GM18909 (cell line): ENCODE data around the gene SLC51B.
"Not testable (repeated sequence)": the region's sequence is repeated elsewhere in the genome, so short reads cannot be mapped to it uniquely, and the experiment has no call there.

ENCODE experiments used
- ATAC-seq: cut with Tn5 transposase; IDR thresholded peaks from one replicate; pipeline ENCODE4 v1.9.1; 2021; ENCODE audit warnings: mild to moderate bottlenecking; ENCODE audit not compliant: unreplicated experiment, poor library complexity

Gene SLC51B

GRCh38 chr15:65062061-65062460, 16.9 kb downstream of the SLC51B start:
- no peak for ATAC-seq

GRCh38 chr15:65062726-65063125, 17.5 kb downstream of the SLC51B start:
- no peak for ATAC-seq

- ATAC-seq: no peak
These were observed 20.9 kb downstream of the SLC51B start for GRCh38 chr15:65066001-65066634.

- no peak for ATAC-seq
These were observed 21.6 kb downstream of the SLC51B start for GRCh38 chr15:65066635-65067316.

- no peak for ATAC-seq
These were observed 22.1 kb downstream of the SLC51B start for GRCh38 chr15:65067317-65067644.

GRCh38 chr15:65067645-65068402, 22.6 kb downstream of the SLC51B start, which contains the start of gene RASL12:
TSS of gene RASL12 (minus strand) at chr15:65067991. CDS start at chr15:65067835, 156 bp downstream.
- no peak for ATAC-seq

GRCh38 chr15:65068403-65068788, 23.2 kb downstream of the SLC51B start:
- no peak for ATAC-seq

GRCh38 chr15:65069179-65069578, 24.0 kb downstream of the SLC51B start:
- no peak for ATAC-seq

GRCh38 chr15:65069779-65070546, 24.8 kb downstream of the SLC51B start:
- no peak for ATAC-seq

GRCh38 chr15:65071381-65071811, 26.2 kb downstream of the SLC51B start:
- no peak for ATAC-seq

GRCh38 chr15:65072027-65072426, 26.8 kb downstream of the SLC51B start:
- no peak for ATAC-seq

GRCh38 chr15:65072617-65073016, 27.4 kb downstream of the SLC51B start:
- ATAC-seq: no peak

GRCh38 chr15:65074946-65075345, 29.8 kb downstream of the SLC51B start:
- not testable (repeated sequence) for ATAC-seq

GRCh38 chr15:65075607-65076395, 30.6 kb downstream of the SLC51B start:
- not testable (repeated sequence) for ATAC-seq

GRCh38 chr15:65076486-65077290, 31.5 kb downstream of the SLC51B start, which contains the start of gene KBTBD13:
TSS of gene KBTBD13 (plus strand) at chr15:65076746. CDS start at chr15:65076816, 70 bp downstream.
- ATAC-seq: no peak

GRCh38 chr15:65077291-65077980, 32.2 kb downstream of the SLC51B start:
- ATAC-seq: no peak

- ATAC-seq: no peak
These were observed 32.8 kb downstream of the SLC51B start for GRCh38 chr15:65077981-65078352.

GRCh38 chr15:65079580-65079979, 34.4 kb downstream of the SLC51B start:
- no peak for ATAC-seq
